IMR-90 (cell line): ENCODE measurements around the gene PLA2G2C. TPM values are rescaled to one million over a fixed set of nuclear protein-coding genes. Genes with fewer than 3 reads are reported as not detected.

ENCODE experiments used
- ATAC-seq: fragments of 200-7000 bp; cut with Tn5 transposase; 2 replicates; pipeline ENCODE4 v1.9.1; 2020; ENCODE audit warnings: low read depth, mild to moderate bottlenecking, moderate library complexity
- BruUV-seq: library from RNA; stranded (reverse); fragments of 400-500 nt; replicated peaks from 2 replicates; lab custom pipeline; 2021; lab: Mats Ljungman, UMichigan
- CTCF ChIA-PET: fragments of 300-600 bp; formaldehyde crosslinking; extraction: SDS; loops from one replicate; lab custom pipeline; 2021; ENCODE audit warnings: antibody characterized with exemption; lab: Yijun Ruan, JAX
- POLR2A ChIA-PET: fragments of 300-600 bp; sonication (Branson Sonifier 250); formaldehyde crosslinking; loops from one replicate; lab custom pipeline; 2022; ENCODE audit warnings: antibody characterized with exemption; ENCODE audit not compliant: unreplicated experiment; lab: Charles Lee
- DNase-seq: peaks from one replicate; pipeline ENCODE4 v3.0.0; 2013
- H2AFZ ChIP-seq: replicated peaks from 2 replicates; pipeline ENCODE3; 2013; ENCODE audit warnings: low read length, mild to moderate bottlenecking; ENCODE audit not compliant: poor library complexity
- H2AK5ac ChIP-seq: 2 replicates; pipeline ENCODE4 v1.6.1; 2013; ENCODE audit warnings: low read depth, low read length, inconsistent platforms
- H2AK9ac ChIP-seq: replicated peaks from 2 replicates; pipeline ENCODE3; 2013; ENCODE audit warnings: mild to moderate bottlenecking, low read depth, low read length, moderate library complexity; ENCODE audit not compliant: poor library complexity
- H2BK120ac ChIP-seq: 2 replicates; pipeline ENCODE4 v1.6.1; 2013; ENCODE audit warnings: low read depth, low read length, inconsistent platforms
- H2BK15ac ChIP-seq: 3 replicates; pipeline ENCODE4 v1.6.1; 2013; ENCODE audit warnings: low read depth, low read length, inconsistent platforms
- H2BK20ac ChIP-seq: 2 replicates; pipeline ENCODE4 v1.6.1; 2013; ENCODE audit warnings: low read depth, mild to moderate bottlenecking, inconsistent platforms, low read length, moderate library complexity
- H2BK5ac ChIP-seq: 2 replicates; pipeline ENCODE4 v1.6.1; 2013; ENCODE audit warnings: mild to moderate bottlenecking, low read depth, low read length, inconsistent platforms; ENCODE audit not compliant: poor library complexity, severe bottlenecking
- H3K14ac ChIP-seq: replicated peaks from 2 replicates; pipeline ENCODE4 v1.6.1; 2013; ENCODE audit warnings: low read depth, low read length, inconsistent platforms
- H3K18ac ChIP-seq: 2 replicates; pipeline ENCODE4 v1.6.1; 2013; ENCODE audit warnings: low read depth, low read length, control low read depth
- H3K23ac ChIP-seq: 2 replicates; pipeline ENCODE4 v1.6.1; 2013; ENCODE audit warnings: low read depth, low read length, inconsistent platforms
- H3K27ac ChIP-seq: 2 replicates; pipeline ENCODE4 v1.5.1; 2013; ENCODE audit warnings: mild to moderate bottlenecking, control low read depth, low read length; ENCODE audit not compliant: insufficient read depth
- H3K27me3 ChIP-seq: 2 replicates; pipeline ENCODE4 v1.6.1; 2013; ENCODE audit warnings: low read length; ENCODE audit not compliant: control insufficient read depth, insufficient read depth
- H3K36me3 ChIP-seq: 2 replicates; pipeline ENCODE4 v1.6.1; 2013; ENCODE audit warnings: low read length, mixed read lengths; ENCODE audit not compliant: control insufficient read depth, insufficient read depth
- H3K4ac ChIP-seq: 2 replicates; pipeline ENCODE4 v1.6.1; 2013; ENCODE audit warnings: low read depth, low read length, inconsistent platforms
- H3K4me1 ChIP-seq: 2 replicates; pipeline ENCODE4 v1.6.1; 2013; ENCODE audit warnings: low read length, mixed read lengths; ENCODE audit not compliant: control insufficient read depth, insufficient read depth
- H3K4me2 ChIP-seq: 2 replicates; pipeline ENCODE4 v1.6.1; 2013; ENCODE audit warnings: low read depth, mild to moderate bottlenecking, control low read depth, low read length, moderate library complexity
- H3K4me3 ChIP-seq: 2 replicates; pipeline ENCODE4 v1.5.1; 2013; ENCODE audit warnings: low read depth, mild to moderate bottlenecking, control low read depth, low read length, moderate library complexity; ENCODE audit not compliant: insufficient read depth
- H3K56ac ChIP-seq: 2 replicates; pipeline ENCODE4 v1.6.1; 2013; ENCODE audit warnings: low read length, inconsistent platforms; ENCODE audit not compliant: insufficient read depth; ENCODE audit errors: extremely low read depth
- H3K79me1 ChIP-seq, 2 experiments: 2 replicates each; pipeline ENCODE4 v1.6.1; 2013; ENCODE audit warnings: low read length in 2 of 2, inconsistent platforms in 1 of 2, low read depth in 1 of 2
- H3K9ac ChIP-seq: 2 replicates; pipeline ENCODE4 v1.6.1; 2013; ENCODE audit warnings: low read depth, low read length, control low read depth
- H3K9me1 ChIP-seq: 2 replicates; pipeline ENCODE4 v1.6.1; 2013; ENCODE audit warnings: low read length, inconsistent platforms; ENCODE audit not compliant: insufficient read depth
- H3K9me3 ChIP-seq: 2 replicates; pipeline ENCODE4 v1.6.1; 2013; ENCODE audit warnings: low read length; ENCODE audit not compliant: control insufficient read depth, insufficient read depth
- H4K20me1 ChIP-seq: 2 replicates; pipeline ENCODE4 v1.6.1; 2013; ENCODE audit warnings: low read length, inconsistent platforms; ENCODE audit not compliant: insufficient read depth
- H4K5ac ChIP-seq: 2 replicates; pipeline ENCODE4 v1.6.1; 2013; ENCODE audit warnings: mild to moderate bottlenecking, low read depth, low read length, control low read depth
- H4K8ac ChIP-seq, 2 experiments: 2 replicates each; pipeline ENCODE4 v1.6.1; 2013; ENCODE audit warnings: low read depth in 2 of 2, low read length in 2 of 2, control low read depth in 1 of 2, inconsistent platforms in 1 of 2
- H4K91ac ChIP-seq: 2 replicates; pipeline ENCODE4 v1.6.1; 2013; ENCODE audit warnings: low read depth, low read length, inconsistent platforms; ENCODE audit not compliant: insufficient read depth
- BHLHE40 ChIP-seq: fragments of 150-350 bp; IDR thresholded peaks from 2 replicates; pipeline ENCODE4 v1.6.1; 2016; ENCODE audit warnings: mild to moderate bottlenecking, low read depth, low read length
- CHD1 ChIP-seq: IDR thresholded peaks from 2 replicates; pipeline ENCODE4 v1.6.1; 2012; ENCODE audit warnings: low read depth, low read length, improper control_type of control experiment
- CTCF ChIP-seq: conservative IDR thresholded peaks from 2 replicates; pipeline ENCODE4 v1.5.1; 2012; ENCODE audit warnings: mild to moderate bottlenecking, low read depth, low read length, improper control_type of control experiment
- FOS ChIP-seq: fragments of 150-350 bp; IDR thresholded peaks from 2 replicates; pipeline ENCODE4 v1.6.1; 2016; ENCODE audit warnings: low read depth, low read length
- MAFK ChIP-seq: IDR thresholded peaks from 2 replicates; pipeline ENCODE4 v1.6.1; 2012; ENCODE audit warnings: low read depth, low read length, improper control_type of control experiment
- POLR2A ChIP-seq: IDR thresholded peaks from 2 replicates; pipeline ENCODE4 v1.6.1; 2012; ENCODE audit warnings: mild to moderate bottlenecking, low read depth, low read length
- RAD21 ChIP-seq: IDR thresholded peaks from 2 replicates; pipeline ENCODE4 v1.6.1; 2012; ENCODE audit warnings: low read length, improper control_type of control experiment
- RCOR1 ChIP-seq: IDR thresholded peaks from 2 replicates; pipeline ENCODE4 v1.6.1; 2012; ENCODE audit warnings: mild to moderate bottlenecking, low read length, improper control_type of control experiment; ENCODE audit not compliant: insufficient replicate concordance
- SMC3 ChIP-seq: fragments of 150-350 bp; IDR thresholded peaks from 2 replicates; pipeline ENCODE4 v1.6.1; 2016; ENCODE audit warnings: low read depth, mild to moderate bottlenecking, antibody characterized with exemption, low read length, moderate library complexity
- USF2 ChIP-seq: fragments of 150-350 bp; IDR thresholded peaks from 2 replicates; pipeline ENCODE4 v1.6.1; 2017; ENCODE audit warnings: mild to moderate bottlenecking, antibody characterized with exemption, low read length, low read depth
- WGBS, 2 experiments: methylation state at CpG; one replicate each; pipeline versions ENCODE4 v1.1.5 to v1.1.7; 2013; ENCODE audit warnings: missing lambda C conversion rate in 2 of 2; ENCODE audit not compliant: insufficient read length in 1 of 2; ENCODE audit errors: extremely low coverage in 2 of 2; 5-methylcytosine and 5-hydroxymethylcytosine counted together
- dilution Hi-C: fragments of 300-500 bp; cut with HindIII; formaldehyde crosslinking; loops from one replicate; pipeline ENCODE4 v1.14.3; 2018; ENCODE audit warnings: low sequenced_read_pairs; ENCODE audit not compliant: unreplicated experiment
- in situ Hi-C: fragments of 300-500 bp; cut with MboI; formaldehyde crosslinking; loops from 3 replicates; pipeline ENCODE4 v1.14.3; 2019; ENCODE audit warnings: low sequenced_read_pairs, inconsistent platforms, mixed read lengths
- intact Hi-C: fragments of 100-400 bp; cut with micrococcal nuclease; formaldehyde crosslinking; loops from 2 replicates; pipeline ENCODE4 v1.10.0; 2022
- polyA plus RNA-seq, 3 experiments: library from polyadenylated mRNA; depleted of rRNA; stranded (reverse); fragments of >200 nt; gene quantifications; 2 replicates each; pipeline ENCODE4 v1.2.3, GENCODE V29; 2012; ENCODE audit warnings: low replicate concordance in 1 of 3
- total RNA-seq: library from RNA; depleted of rRNA; stranded (reverse); fragments of >200 nt; gene quantifications from 2 replicates; pipeline ENCODE4 v1.2.3, GENCODE V29; 2012

The PLA2G2C gene
- total and polyA plus RNA-seq, 2 of the 4 experiments (the other 2 are of a cell fraction), result not detected

- H3K9me1 ChIP-seq, result no peaks in the 10 kb centered on the region
- H3K4me3 ChIP-seq, result no peak overlapping the region
- intact Hi-C loops, result no loop called here
- no peak for TF ChIP-seq MAFK
- no peak for TF ChIP-seq RAD21
- no peak for TF ChIP-seq USF2
- no peak for TF ChIP-seq CHD1
- TF ChIP-seq POLR2A, result no peak
- TF ChIP-seq FOS, result no peak
- no peak for TF ChIP-seq BHLHE40
- no peak for TF ChIP-seq RCOR1
- TF ChIP-seq CTCF, result no peak
- no peak for TF ChIP-seq SMC3
- H3K9ac ChIP-seq, result no peak overlapping the region
- H3K14ac ChIP-seq, result no peak overlapping the region
- H3K4ac ChIP-seq, result no peak overlapping the region
- no peak overlapping the region for H2AFZ ChIP-seq
- no peak overlapping the region for H2BK120ac ChIP-seq
- CTCF ChIA-PET, result no interaction called here
- no peaks in the 10 kb centered on the region for H3K36me3 ChIP-seq
- no CpG with 5 or more reads among the region's 1 CpG for WGBS, 2 experiments
- H3K27me3 ChIP-seq, result peaks cover 39% of the 10 kb centered on the region
- no peak overlapping the region for H3K56ac ChIP-seq
- DNase-seq, result no peak
- no TSS peak for BruUV-seq
- H2BK5ac ChIP-seq, result no peak overlapping the region
- no peak overlapping the region for H4K91ac ChIP-seq
- dilution Hi-C loops, result no loop called here
- H4K20me1 ChIP-seq, result no peaks in the 10 kb centered on the region
- no peak overlapping the region for H3K4me2 ChIP-seq
- ATAC-seq, result no peak
- H3K23ac ChIP-seq, result no peak overlapping the region
- H4K8ac ChIP-seq, result no peak overlapping the region
- H2BK20ac ChIP-seq, result no peak overlapping the region
- H2AK9ac ChIP-seq, result no peak overlapping the region
- no peak overlapping the region for H3K27ac ChIP-seq
- POLR2A ChIA-PET, result no interaction called here
- no peak overlapping the region for H3K18ac ChIP-seq
- no peaks in the 10 kb centered on the region for H3K9me3 ChIP-seq
- in situ Hi-C loops, result no loop called here
- H3K4me1 ChIP-seq, result no peaks in the 10 kb centered on the region
- no peak overlapping the region for H2BK15ac ChIP-seq
- no peaks in the 10 kb centered on the region for H3K79me1 ChIP-seq
- no peak overlapping the region for H2AK5ac ChIP-seq
- no peak overlapping the region for H4K5ac ChIP-seq
Measured at GRCh38 chr1:20192871-20193411, 6.6 kb upstream of the PLA2G2C start.
